Hair follicular keratinocyte (primary cell): ENCODE measurements around the gene SLC4A9. TPM values are rescaled to one million over a fixed set of nuclear protein-coding genes. Genes with fewer than 3 reads are reported as not detected.

Experiments
- total RNA-seq: library from RNA; depleted of rRNA; stranded (reverse); fragments of >200 nt; gene quantifications from 2 replicates; pipeline ENCODE4 v1.2.3, GENCODE V29; 2015

The SLC4A9 gene
- not detected in 2 replicates for total RNA-seq

GRCh38 chr5:140360101-140360500, at the start of gene SLC4A9:
SLC4A9 (plus strand) TSS chr5:140360194; CDS start chr5:140360237, 43 bp downstream.

GRCh38 chr5:140346348-140347221, 13.4 kb upstream of the SLC4A9 start, which contains the start of gene HBEGF:
HBEGF (minus strand) TSS chr5:140346603; CDS start chr5:140346328, 275 bp downstream.

GRCh38 chr5:140401362-140402257, 41.6 kb downstream of the SLC4A9 start, which contains the start of gene ANKHD1:
ANKHD1 (plus strand) TSS chr5:140401833; CDS start chr5:140401968, 135 bp downstream.

Other genes starting within 250 kb of the SLC4A9 start
- gene PURA, start 246.1 kb upstream of the SLC4A9 start, total RNA-seq, result 6.1 and 6.6 TPM in 2 replicates
- 0.87 and 1.9 TPM in 2 replicates for gene IGIP, start 234.3 kb upstream of the SLC4A9 start, total RNA-seq
- gene CYSTM1, start 185.0 kb upstream of the SLC4A9 start, total RNA-seq, result 81.1 and 84.3 TPM in 2 replicates
- 99.4 and 101 TPM in 2 replicates for gene PFDN1, start 57.1 kb upstream of the SLC4A9 start, total RNA-seq
- gene HBEGF, start 13.6 kb upstream of the SLC4A9 start, total RNA-seq, result 55.2 and 168 TPM in 2 replicates
- 30.6 and 31.5 TPM in 2 replicates for gene ANKHD1, start 41.6 kb downstream of the SLC4A9 start, total RNA-seq
- 6.4 and 7.2 TPM in 2 replicates for gene EIF4EBP3, start 187.5 kb downstream of the SLC4A9 start, total RNA-seq
- 40.8 and 58.3 TPM in 2 replicates for gene SRA1, start 197.3 kb downstream of the SLC4A9 start, total RNA-seq
- gene APBB3, start 204.4 kb downstream of the SLC4A9 start, total RNA-seq, result 5.0 and 7.7 TPM in 2 replicates
- 37.6 and 43.4 TPM in 2 replicates for gene SLC35A4, start 204.6 kb downstream of the SLC4A9 start, total RNA-seq